ENCODE results near the gene ITGAE.

The ITGAE gene

DNA sequence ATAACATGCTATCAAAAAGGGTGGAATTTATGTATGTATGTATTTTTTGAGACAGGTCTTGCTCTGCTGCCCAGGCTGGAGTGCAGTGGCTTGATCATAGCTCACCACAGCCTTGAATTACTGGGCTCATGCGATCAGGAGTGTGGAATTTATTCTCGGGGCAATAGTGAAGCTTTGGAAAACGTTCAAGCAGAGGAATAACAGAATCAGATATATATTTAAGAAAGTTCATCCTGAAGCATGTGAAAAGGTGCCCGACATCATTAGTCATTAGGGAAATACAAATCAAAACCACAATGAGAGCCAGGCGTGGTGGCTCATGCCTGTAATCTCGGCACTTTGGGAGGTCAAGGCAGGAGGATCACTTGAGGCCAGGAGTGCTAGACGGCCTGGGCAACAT is 7.7 kb upstream of the ITGAE start:
- DNase-seq (ENCODE audit: insufficient read length, low spot score) (no peak), FAIRE-seq (no peak)
- TF ChIP-seq PAX5 (IDR thresholded peaks at IDR 0.05; ENCODE audit: insufficient read depth, low read length, severe bottlenecking), result no peak

DNA sequence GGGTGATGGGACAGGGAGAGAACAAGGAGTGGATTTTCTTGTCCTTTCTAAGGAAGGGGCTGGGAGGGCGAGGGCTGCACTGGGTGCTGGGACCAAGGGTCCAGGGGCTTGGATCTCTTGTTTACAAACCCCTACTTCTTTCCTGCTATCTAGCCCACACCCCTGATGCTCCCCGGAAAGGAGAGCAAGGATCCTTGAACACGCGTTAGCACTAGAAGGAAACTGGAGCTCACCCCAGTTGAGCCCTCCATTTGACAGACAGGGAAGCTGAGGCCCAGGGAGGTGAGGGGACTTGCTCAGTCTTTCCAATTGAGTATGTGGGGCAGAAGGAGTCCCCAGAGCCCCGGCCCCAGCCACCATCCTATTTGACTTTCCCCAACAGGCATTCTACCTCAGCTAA is 4.6 kb upstream of the ITGAE start:
- DNase-seq (ENCODE audit: insufficient read length, low spot score) (no peak), FAIRE-seq (no peak)
- no peak for TF ChIP-seq SPI1 (IDR thresholded peaks at IDR 0.05; ENCODE audit: low read depth, low read length)
- no peak for TF ChIP-seq TAF1 (IDR thresholded peaks at IDR 0.05; ENCODE audit: low read depth, low read length)
- TF ChIP-seq POU2F2 (IDR thresholded peaks at IDR 0.05; ENCODE audit: low read depth, low read length), result no peak
- no peak for TF ChIP-seq POLR2A (IDR thresholded peaks at IDR 0.05; ENCODE audit: low read depth, low read length)
- no peak for TF ChIP-seq POLR2AphosphoS5 (IDR thresholded peaks at IDR 0.05; ENCODE audit: low read depth, low read length)
- TF ChIP-seq PAX5 (IDR thresholded peaks at IDR 0.05; ENCODE audit: insufficient read depth, low read length, severe bottlenecking), result no peak

DNA sequence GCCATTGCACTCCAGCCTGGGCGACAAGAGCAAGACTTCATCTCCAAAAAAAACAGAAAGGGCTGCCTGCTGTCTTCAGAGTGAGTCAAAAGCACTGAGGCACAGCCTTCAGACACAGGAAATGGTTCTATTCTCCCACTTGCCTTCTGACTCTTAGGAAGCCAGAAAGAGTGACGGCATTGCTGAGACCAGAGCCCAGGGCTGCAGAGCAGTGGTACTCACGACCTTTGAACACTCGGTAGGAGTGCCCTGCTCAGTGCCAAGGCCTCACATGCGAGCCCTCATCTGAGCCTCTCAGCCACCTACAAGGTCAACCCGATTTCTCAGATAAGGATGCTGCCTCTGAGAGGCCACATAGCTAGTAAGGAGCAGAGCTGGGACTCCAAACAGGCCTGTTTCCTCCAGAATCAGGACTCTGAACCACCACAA is 3.5 kb upstream of the ITGAE start:
- no peak for TF ChIP-seq PAX5 (IDR thresholded peaks at IDR 0.05; ENCODE audit: insufficient read depth, low read length, severe bottlenecking)
- TF ChIP-seq TAF1 (IDR thresholded peaks at IDR 0.05; ENCODE audit: low read depth, low read length), result no peak
- TF ChIP-seq POLR2A (IDR thresholded peaks at IDR 0.05; ENCODE audit: low read depth, low read length), result no peak
- TF ChIP-seq SPI1 (IDR thresholded peaks at IDR 0.05; ENCODE audit: low read depth, low read length), result no peak
- no peak for TF ChIP-seq POU2F2 (IDR thresholded peaks at IDR 0.05; ENCODE audit: low read depth, low read length)
- TF ChIP-seq POLR2AphosphoS5 (IDR thresholded peaks at IDR 0.05; ENCODE audit: low read depth, low read length), result 0 out of 2 replicates have a peak, but pooled peaks have one; percentile 9
- no peak for DNase-seq (ENCODE audit: insufficient read length, low spot score)
- no peak for FAIRE-seq

DNA sequence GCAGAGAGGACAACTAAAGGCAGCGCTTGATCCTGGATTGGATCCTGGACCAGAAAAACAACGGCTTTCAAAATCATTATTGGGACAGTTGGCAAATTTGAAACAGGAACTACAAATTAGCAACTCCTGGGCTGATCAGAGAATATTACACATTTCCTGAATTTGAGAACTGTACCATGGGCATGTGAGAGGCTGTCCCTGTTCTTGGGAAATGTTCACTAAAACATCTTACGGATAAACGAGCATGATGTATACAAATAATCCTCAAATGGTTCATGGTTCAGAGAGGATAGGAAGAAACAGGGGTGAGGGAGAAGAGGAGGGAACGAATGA is 2.3 kb upstream of the ITGAE start:
- no peak for TF ChIP-seq POU2F2 (IDR thresholded peaks at IDR 0.05; ENCODE audit: low read depth, low read length)
- no peak for TF ChIP-seq POLR2AphosphoS5 (IDR thresholded peaks at IDR 0.05; ENCODE audit: low read depth, low read length)
- TF ChIP-seq TAF1 (IDR thresholded peaks at IDR 0.05; ENCODE audit: low read depth, low read length), result no peak
- TF ChIP-seq SPI1 (IDR thresholded peaks at IDR 0.05; ENCODE audit: low read depth, low read length), result no peak
- TF ChIP-seq PAX5 (IDR thresholded peaks at IDR 0.05; ENCODE audit: insufficient read depth, low read length, severe bottlenecking), result no peak
- TF ChIP-seq POLR2A (IDR thresholded peaks at IDR 0.05; ENCODE audit: low read depth, low read length), result no peak
- DNase-seq (ENCODE audit: insufficient read length, low spot score), result no peak
- FAIRE-seq, result no peak

DNA sequence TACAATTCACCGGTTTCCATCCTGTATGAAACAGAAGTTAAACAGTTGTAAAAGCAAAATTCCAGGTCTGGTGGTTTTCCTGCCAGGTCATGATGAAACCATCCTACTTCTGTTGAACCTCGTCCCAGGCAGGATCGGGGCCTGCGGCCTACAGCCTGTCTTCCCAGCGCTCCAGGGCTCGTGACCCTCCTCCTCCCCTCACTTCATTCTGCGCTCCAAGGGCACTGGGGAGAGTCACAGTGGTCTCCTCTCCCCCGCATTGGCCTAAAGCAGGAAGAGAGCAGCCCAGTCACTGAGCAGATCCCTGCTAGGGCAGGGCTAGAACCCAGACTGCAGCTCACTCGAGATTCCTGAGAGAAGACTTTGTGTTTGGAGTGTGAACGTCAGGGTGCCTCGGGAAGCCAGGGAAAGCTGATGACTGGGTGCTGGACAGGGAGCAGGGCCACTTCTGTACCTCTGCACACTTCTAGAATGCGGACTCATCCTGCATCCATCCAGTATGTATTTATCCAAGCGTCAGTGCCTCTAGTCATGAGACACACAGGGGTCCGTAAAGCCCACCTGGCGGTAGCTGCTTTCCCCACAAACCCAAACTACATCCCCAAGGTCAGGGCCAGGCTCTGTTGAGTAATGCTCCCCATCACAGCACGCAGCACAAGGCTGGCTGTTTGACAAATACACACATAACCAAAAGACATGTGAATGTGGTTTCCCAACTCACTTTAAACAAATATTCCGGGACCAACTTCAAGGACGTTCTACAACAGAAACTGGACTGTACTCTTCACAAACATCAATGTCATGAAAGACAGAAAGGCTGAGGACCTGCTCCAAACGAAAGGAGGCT is 1.7 kb upstream of the ITGAE start:
- FAIRE-seq (no peak), DNase-seq (ENCODE audit: insufficient read length, low spot score) (no peak)

DNA sequence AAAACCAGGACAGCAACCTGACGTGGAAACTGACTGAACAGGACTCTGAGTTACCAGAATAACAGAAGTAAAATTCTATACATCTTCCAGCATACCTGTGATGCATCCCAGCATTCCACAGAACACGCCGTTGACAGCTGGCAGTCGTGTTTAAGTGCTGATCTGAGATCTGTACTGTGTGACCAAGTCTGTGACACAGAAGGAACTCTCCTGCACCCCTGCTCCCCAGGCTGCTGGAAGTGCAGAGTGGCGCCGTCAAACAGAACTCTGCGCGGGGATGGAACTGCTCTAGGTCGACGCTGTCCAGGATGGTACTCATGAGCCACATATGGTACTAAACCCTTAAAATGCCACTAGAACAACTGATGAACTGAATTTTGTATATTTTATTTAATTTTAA is 804 bp upstream of the ITGAE start:
- FAIRE-seq, result no peak
- TF ChIP-seq PAX5 (IDR thresholded peaks at IDR 0.05; ENCODE audit: insufficient read depth, low read length, severe bottlenecking) (no peak), SPI1 (IDR thresholded peaks at IDR 0.05; ENCODE audit: low read depth, low read length) (no peak), POU2F2 (IDR thresholded peaks at IDR 0.05; ENCODE audit: low read depth, low read length) (no peak), TAF1 (IDR thresholded peaks at IDR 0.05; ENCODE audit: low read depth, low read length) (no peak), POLR2AphosphoS5 (IDR thresholded peaks at IDR 0.05; ENCODE audit: low read depth, low read length) (no peak), POLR2A (IDR thresholded peaks at IDR 0.05; ENCODE audit: low read depth, low read length) (no peak)
- DNase-seq (ENCODE audit: insufficient read length, low spot score), result no peak

More for the DNA sequence above, 1.7 kb upstream of the ITGAE start:
- TF ChIP-seq POU2F2 (IDR thresholded peaks at IDR 0.05; ENCODE audit: low read depth, low read length), result no peak
- no peak for TF ChIP-seq POLR2A (IDR thresholded peaks at IDR 0.05; ENCODE audit: low read depth, low read length)
- TF ChIP-seq TAF1 (IDR thresholded peaks at IDR 0.05; ENCODE audit: low read depth, low read length), result no peak
- TF ChIP-seq POLR2AphosphoS5 (IDR thresholded peaks at IDR 0.05; ENCODE audit: low read depth, low read length), result no peak

DNA sequence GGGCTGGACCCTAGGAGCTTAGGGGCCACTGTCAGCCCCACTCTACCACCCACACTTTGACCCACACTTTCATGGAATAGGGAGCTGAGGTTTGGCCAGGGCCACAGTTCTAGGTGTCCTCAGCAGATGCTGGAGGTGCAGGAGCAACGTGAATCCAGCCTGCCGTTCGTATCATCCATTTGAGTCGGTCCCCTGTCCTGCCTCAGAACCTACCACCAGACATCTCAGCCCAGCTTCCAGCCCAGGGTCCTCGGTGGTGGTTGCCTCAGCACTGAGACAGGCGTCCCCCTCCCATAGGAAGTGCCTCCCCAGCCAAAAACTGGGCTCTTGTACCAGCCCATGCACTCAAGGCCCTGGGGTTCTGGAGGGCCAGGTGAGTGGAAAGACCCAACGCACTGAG is 359 bp upstream of the ITGAE start:
- no peak for FAIRE-seq
- DNase-seq (ENCODE audit: insufficient read length, low spot score), result no peak
- TF ChIP-seq POLR2A (IDR thresholded peaks at IDR 0.05; ENCODE audit: low read depth, low read length) (no peak), POLR2AphosphoS5 (IDR thresholded peaks at IDR 0.05; ENCODE audit: low read depth, low read length) (no peak), TAF1 (IDR thresholded peaks at IDR 0.05; ENCODE audit: low read depth, low read length) (no peak), PAX5 (IDR thresholded peaks at IDR 0.05; ENCODE audit: insufficient read depth, low read length, severe bottlenecking) (no peak), POU2F2 (IDR thresholded peaks at IDR 0.05; ENCODE audit: low read depth, low read length) (no peak), SPI1 (IDR thresholded peaks at IDR 0.05; ENCODE audit: low read depth, low read length) (no peak)

DNA sequence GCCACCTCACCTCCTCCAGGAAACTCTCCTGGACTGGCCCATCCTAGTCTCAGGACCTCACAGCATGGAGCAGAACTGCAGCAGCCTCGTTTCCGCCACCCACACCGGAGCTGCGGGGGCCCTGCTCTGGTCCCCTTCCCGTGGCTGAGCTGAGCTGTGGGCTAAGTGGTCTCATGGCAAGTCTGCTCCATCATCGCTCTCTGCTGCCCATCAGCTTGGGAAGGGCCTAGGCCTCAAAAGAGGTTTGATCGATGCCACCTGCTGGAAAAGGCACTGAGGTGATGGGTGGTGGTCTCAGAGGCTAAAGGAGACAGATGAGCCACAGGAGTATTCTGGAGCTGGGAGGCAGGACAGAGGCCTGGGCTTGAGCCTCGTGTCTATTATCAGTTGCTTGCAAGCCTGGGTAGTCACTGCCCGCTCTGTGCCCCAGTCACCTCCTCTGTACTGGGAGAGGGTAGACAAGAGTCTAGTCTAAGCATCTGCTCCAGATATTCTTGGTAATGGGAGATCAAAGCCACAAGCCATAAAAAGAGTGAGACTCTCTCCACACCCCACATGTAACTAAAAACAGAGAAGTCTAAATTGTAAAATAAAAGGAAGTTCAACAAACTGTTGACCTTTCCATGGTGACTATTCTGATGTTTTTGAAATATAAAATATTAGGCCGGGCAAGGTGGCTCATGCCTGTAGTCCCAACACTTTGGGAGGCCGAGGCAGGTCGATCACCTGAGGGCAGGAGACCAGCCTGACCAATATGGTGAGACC is 1.6 kb downstream of the ITGAE start:
- DNase-seq (ENCODE audit: insufficient read length, low spot score) (no peak), FAIRE-seq (no peak)
- no peak for TF ChIP-seq POLR2AphosphoS5 (IDR thresholded peaks at IDR 0.05; ENCODE audit: low read depth, low read length)
- TF ChIP-seq POU2F2 (IDR thresholded peaks at IDR 0.05; ENCODE audit: low read depth, low read length), result no peak
- TF ChIP-seq POLR2A (IDR thresholded peaks at IDR 0.05; ENCODE audit: low read depth, low read length), result no peak
- no peak for TF ChIP-seq SPI1 (IDR thresholded peaks at IDR 0.05; ENCODE audit: low read depth, low read length)
- no peak for TF ChIP-seq PAX5 (IDR thresholded peaks at IDR 0.05; ENCODE audit: insufficient read depth, low read length, severe bottlenecking)

DNA sequence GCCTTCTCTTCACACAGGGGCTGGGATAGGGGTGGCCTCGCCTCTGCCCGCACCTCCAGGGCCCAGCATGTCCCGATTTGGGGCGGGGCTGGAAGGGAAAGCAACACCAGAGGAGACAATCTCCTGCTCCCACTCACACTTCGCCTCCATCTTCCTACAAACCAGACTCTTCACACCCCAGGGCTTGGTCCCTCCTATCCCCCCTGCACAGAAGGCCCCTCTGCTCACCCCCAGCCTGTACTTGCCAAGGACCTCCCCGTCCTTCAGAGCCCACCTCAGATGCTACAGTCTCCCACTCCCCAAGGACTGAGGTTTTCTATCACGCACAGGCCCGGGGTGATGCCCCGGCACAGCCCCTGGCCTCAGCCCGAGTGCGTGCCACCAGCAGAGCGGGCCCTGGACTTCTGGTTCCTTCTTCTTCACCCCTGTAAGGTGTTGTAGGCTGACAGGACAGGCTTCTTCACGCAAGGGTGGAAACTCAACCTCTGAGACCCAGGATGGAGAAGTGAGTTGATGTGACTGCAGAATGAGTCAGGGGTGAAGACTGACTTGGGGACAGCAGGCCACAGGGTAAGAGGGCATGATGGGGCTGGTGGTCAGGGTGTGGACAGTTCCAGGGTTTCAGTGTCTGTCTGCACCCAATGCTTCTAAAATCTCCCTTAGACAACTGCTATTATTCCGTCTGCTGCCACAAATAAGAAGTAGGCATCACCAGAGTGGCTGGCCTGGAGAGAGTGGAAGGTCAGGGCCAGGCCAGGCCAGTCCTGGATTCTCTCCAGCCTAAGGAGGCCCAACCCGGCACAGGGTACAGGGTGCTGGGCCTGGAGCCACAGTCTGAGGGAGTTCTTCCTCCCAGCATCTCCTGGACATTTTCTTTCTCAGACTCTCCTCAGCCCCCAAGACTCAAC is 2.5 kb downstream of the ITGAE start:
- TF ChIP-seq SPI1 (IDR thresholded peaks at IDR 0.05; ENCODE audit: low read depth, low read length) (peak; percentile 23; the same call in 1 of the 2 replicates), PAX5 (IDR thresholded peaks at IDR 0.05; ENCODE audit: insufficient read depth, low read length, severe bottlenecking) (no peak)
- no peak for FAIRE-seq
- DNase-seq (ENCODE audit: insufficient read length, low spot score), result no peak
